Stimulated activated CD4-positive, alpha-beta T cell treated with anti-CD3 and anti-CD28 coated beads, Interleukin-2, amount 100 ng/mL, for 4 hours (primary cell): Measurements from ENCODE around the gene TRIM50.
"Not testable (repeated sequence)": the region's sequence is repeated elsewhere in the genome, so short reads cannot be mapped to it uniquely, and the experiment has no call there.

Experiments
- DNase-seq: peaks from one replicate; pipeline ENCODE4 v3.0.0-alpha.2; 2020; ENCODE audit warnings: low read depth

TRIM50 gene

GRCh38 chr7:73313521-73313906 lies 14.4 kb downstream of the TRIM50 start:
- DNase-seq, result no peak

GRCh38 chr7:73312831-73313520 lies 14.9 kb downstream of the TRIM50 start:
- no peak for DNase-seq

- not testable (repeated sequence) for DNase-seq
Measured at GRCh38 chr7:73311421-73311820, 16.5 kb downstream of the TRIM50 start.

- DNase-seq, result peak; percentile 84
Measured at GRCh38 chr7:73308665-73309214, 19.1 kb downstream of the TRIM50 start, which contains the start of gene NSUN5. NSUN5 (minus strand) TSS chr7:73308826; CDS start chr7:73308790, 36 bp downstream.

GRCh38 chr7:73308074-73308664 lies 19.7 kb downstream of the TRIM50 start:
- no peak for DNase-seq

GRCh38 chr7:73307436-73307835 lies 20.4 kb downstream of the TRIM50 start:
- no peak for DNase-seq

GRCh38 chr7:73304612-73305387 lies 23.1 kb downstream of the TRIM50 start:
- DNase-seq, result not testable (repeated sequence)

GRCh38 chr7:73304071-73304470 lies 23.8 kb downstream of the TRIM50 start:
- DNase-seq, result no peak

GRCh38 chr7:73303546-73303945 lies 24.3 kb downstream of the TRIM50 start:
- no peak for DNase-seq

GRCh38 chr7:73302846-73303245 lies 25.0 kb downstream of the TRIM50 start:
- DNase-seq, result not testable (repeated sequence)

- not testable (repeated sequence) for DNase-seq
Measured at GRCh38 chr7:73301108-73301507, 26.8 kb downstream of the TRIM50 start.

- DNase-seq, result not testable (repeated sequence)
Measured at GRCh38 chr7:73299812-73300211, 28.1 kb downstream of the TRIM50 start.

- DNase-seq, result not testable (repeated sequence)
Measured at GRCh38 chr7:73297706-73298105, 30.2 kb downstream of the TRIM50 start.

- not testable (repeated sequence) for DNase-seq
Measured at GRCh38 chr7:73297235-73297634, 30.6 kb downstream of the TRIM50 start.

- DNase-seq, result not testable (repeated sequence)
Measured at GRCh38 chr7:73277210-73277609, 50.7 kb downstream of the TRIM50 start.

GRCh38 chr7:73267813-73268212 lies 60.1 kb downstream of the TRIM50 start:
- not testable (repeated sequence) for DNase-seq

GRCh38 chr7:73266719-73267368 lies 61.0 kb downstream of the TRIM50 start:
- DNase-seq, result not testable (repeated sequence)
